Measurements from ENCODE around the gene ATF7. TPM values are rescaled to one million over a fixed set of nuclear protein-coding genes. Genes with fewer than 3 reads are reported as not detected.
A peak's percentile ranks its signal among the peaks of the same experiment; 100 is the strongest.

ATF7 gene
- total RNA-seq, 4 donors from 2014 or later: 25.6 to 38.0 (median 29.8) TPM

GRCh38 chr12:53594897-53595615, 31.1 kb downstream of the ATF7 start:
- H3K9me3 ChIP-seq: no peaks in the 10 kb centered on the region
- peaks cover 0 to 35% (median 2%) of the 10 kb centered on the region in 4 donors for H3K4me1 ChIP-seq
- no peak overlapping the region for H3K4me3 ChIP-seq
- H3K27me3 ChIP-seq: no peaks in the 10 kb centered on the region
- TF ChIP-seq CTCF (IDR thresholded peaks at IDR 0.05): no peak
- TF ChIP-seq POLR2A (IDR thresholded peaks at IDR 0.05): no peak
- no peak for DNase-seq
- peak overlapping the region in 1 of 4 donors; percentile 13 for H3K27ac ChIP-seq
- H3K36me3 ChIP-seq: no peaks in the 10 kb centered on the region

DNA sequence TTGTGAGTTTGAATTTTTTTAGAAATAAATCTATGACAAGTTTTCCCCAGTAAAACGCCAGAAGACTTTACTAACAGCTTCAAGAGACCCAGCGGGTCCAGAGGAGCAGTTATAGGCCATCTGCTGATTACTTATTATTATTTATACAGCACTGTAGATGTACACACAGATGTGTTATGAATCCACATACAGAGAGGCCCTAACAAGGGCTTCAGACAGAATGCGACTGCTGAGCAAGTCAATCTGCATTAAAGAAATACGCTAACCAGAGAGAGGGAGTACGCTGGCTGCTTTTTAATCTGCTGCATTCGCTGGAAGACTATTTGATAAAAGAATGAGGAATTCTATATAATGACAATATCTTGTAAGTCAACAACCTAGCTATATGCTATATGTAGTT, 32.5 kb downstream of the ATF7 start:
- TF ChIP-seq CTCF (IDR thresholded peaks at IDR 0.05) (no peak), POLR2A (IDR thresholded peaks at IDR 0.05) (no peak)
- peaks cover 0 to 40% (median 2%) of the 10 kb centered on the region in 4 donors for H3K4me1 ChIP-seq
- DNase-seq: no peak

DNA sequence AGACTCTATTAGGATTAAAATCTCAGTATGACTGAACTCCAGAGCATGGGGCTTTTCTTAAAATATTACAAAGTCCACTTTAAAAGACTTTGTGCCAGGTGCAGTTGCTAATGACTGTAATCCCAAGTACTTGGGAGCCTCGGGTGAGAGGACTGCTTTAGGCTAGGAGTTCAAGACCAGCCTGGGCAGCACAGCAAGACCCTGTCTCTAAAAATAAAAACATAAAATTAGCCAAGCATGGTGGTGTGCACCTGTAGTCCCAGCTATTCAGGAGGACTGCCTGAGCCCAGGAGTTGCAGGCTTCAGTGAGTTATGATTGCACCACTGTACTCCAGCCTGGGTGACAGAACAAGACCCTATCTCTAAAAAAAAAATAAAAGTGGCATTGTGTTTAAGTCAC, 33.2 kb downstream of the ATF7 start:
- Histone ChIP-seq H3K4me1 (peaks cover 0 to 40% (median 2%) of the 10 kb centered on the region in 4 donors), H3K27ac (no peak overlapping the region), H3K36me3 (no peaks in the 10 kb centered on the region), H3K4me3 (no peak overlapping the region), H3K27me3 (no peaks in the 10 kb centered on the region), H3K9me3 (no peaks in the 10 kb centered on the region)
- TF ChIP-seq CTCF (IDR thresholded peaks at IDR 0.05) (no peak), POLR2A (IDR thresholded peaks at IDR 0.05) (no peak)
- DNase-seq: no peak

More for the DNA sequence above, 32.5 kb downstream of the ATF7 start:
- H3K27ac ChIP-seq: no peak overlapping the region
- H3K27me3 ChIP-seq: no peaks in the 10 kb centered on the region
- no peaks in the 10 kb centered on the region for H3K9me3 ChIP-seq
- H3K4me3 ChIP-seq: no peak overlapping the region
- no peaks in the 10 kb centered on the region for H3K36me3 ChIP-seq

GRCh38 chr12:53592426-53592825, 33.8 kb downstream of the ATF7 start:
- H3K9me3 ChIP-seq: no peaks in the 10 kb centered on the region
- no peak overlapping the region for H3K27ac ChIP-seq
- peaks cover 0 to 40% (median 2%) of the 10 kb centered on the region in 4 donors for H3K4me1 ChIP-seq
- H3K36me3 ChIP-seq: no peaks in the 10 kb centered on the region
- no peaks in the 10 kb centered on the region for H3K27me3 ChIP-seq
- H3K4me3 ChIP-seq: no peak overlapping the region
- TF ChIP-seq POLR2A (IDR thresholded peaks at IDR 0.05) (no peak), CTCF (IDR thresholded peaks at IDR 0.05) (no peak)
- no peak for DNase-seq

GRCh38 chr12:53591301-53592206, 34.6 kb downstream of the ATF7 start:
- Histone ChIP-seq H3K27ac (peak overlapping the region in 2 of 4 donors; percentile 1 to 9), H3K4me1 (peaks cover 0 to 40% (median 2%) of the 10 kb centered on the region in 4 donors)

More at GRCh38 chr12:53591301-53592206, 34.6 kb downstream of the ATF7 start:
- TF ChIP-seq POLR2A (IDR thresholded peaks at IDR 0.05) (no peak), CTCF (IDR thresholded peaks at IDR 0.05) (no peak)
- Histone ChIP-seq H3K9me3 (no peaks in the 10 kb centered on the region), H3K36me3 (no peaks in the 10 kb centered on the region), H3K4me3 (no peak overlapping the region), H3K27me3 (no peaks in the 10 kb centered on the region)
- peak in 1 of 3 donors; percentile 36 for DNase-seq
